Astrocyte of the spinal cord (primary cell): ENCODE data around the gene TMEM179.

Source experiments
- DNase-seq: peaks from one replicate; pipeline ENCODE4 v3.0.0; 2011; ENCODE audit warnings: low read depth, low spot score
- H3K4me3 ChIP-seq: 2 replicates; pipeline ENCODE4 v1.5.1; 2011; ENCODE audit warnings: low read depth, mild to moderate bottlenecking, low read length, moderate library complexity
- CTCF ChIP-seq: IDR thresholded peaks from 2 replicates; pipeline ENCODE4 v1.5.1; 2012; ENCODE audit warnings: low read depth, mild to moderate bottlenecking, low read length, inconsistent platforms
- in situ Hi-C: cut with HindIII; loops from 2 replicates; pipeline ENCODE4 v1.10.0; 2017; ENCODE audit warnings: low sequenced_read_pairs

TMEM179 gene

GRCh38 chr14:104588066-104588857 lies 16.3 kb downstream of the TMEM179 start:
- in situ Hi-C loops: no loop called here
- no peak for DNase-seq
- H3K4me3 ChIP-seq: no peak overlapping the region
- TF ChIP-seq CTCF: no peak

- in situ Hi-C loops: no loop called here
- TF ChIP-seq CTCF: no peak
- H3K4me3 ChIP-seq: no peak overlapping the region
- no peak for DNase-seq
Measured at GRCh38 chr14:104587641-104588040, 16.9 kb downstream of the TMEM179 start.

GRCh38 chr14:104586832-104587620 lies 17.5 kb downstream of the TMEM179 start:
- in situ Hi-C loops: no loop called here
- H3K4me3 ChIP-seq: no peak overlapping the region
- DNase-seq: no peak
- TF ChIP-seq CTCF: no peak

GRCh38 chr14:104585966-104586697 lies 18.4 kb downstream of the TMEM179 start:
- H3K4me3 ChIP-seq: no peak overlapping the region
- in situ Hi-C loops: no loop called here

GRCh38 chr14:104584557-104584956 lies 20.0 kb downstream of the TMEM179 start:
- no peak for TF ChIP-seq CTCF
- DNase-seq: no peak
- in situ Hi-C loops: no loop called here
- no peak overlapping the region for H3K4me3 ChIP-seq

More at GRCh38 chr14:104585966-104586697, 18.4 kb downstream of the TMEM179 start:
- TF ChIP-seq CTCF: no peak
- no peak for DNase-seq
